HCT116 (cell line): ENCODE data around the gene IL22RA2. TPM values are rescaled to one million over a fixed set of nuclear protein-coding genes. Genes with fewer than 3 reads are reported as not detected.

ENCODE experiments used
- ATAC-seq: fragments of 200-7000 bp; cut with Tn5 transposase; 2 replicates; pipeline ENCODE4 v1.9.1; 2020; ENCODE audit warnings: mild to moderate bottlenecking, moderate library complexity
- BruUV-seq: library from RNA; stranded (reverse); fragments of 400-500 nt; replicated peaks from 2 replicates; lab custom pipeline; 2021; lab: Mats Ljungman, UMichigan
- CTCF ChIA-PET: fragments of 300-600 bp; sonication (Branson Sonifier 250); formaldehyde crosslinking; loops from one replicate; lab custom pipeline; 2021; ENCODE audit warnings: antibody characterized with exemption; lab: Charles Lee
- POLR2A ChIA-PET: fragments of 300-600, 350-600 bp; sonication (Branson Sonifier 250); formaldehyde crosslinking; loops from one replicate; lab custom pipeline; 2021; ENCODE audit warnings: antibody characterized with exemption; lab: Charles Lee
- RAD21 ChIA-PET, 2 experiments: fragments of 300-600 bp; sonication (Branson Sonifier 250); formaldehyde crosslinking; loops; one replicate each; lab custom pipeline; 2023; ENCODE audit warnings: low total read pairs in 2 of 2; ENCODE audit not compliant: uncharacterized antibody in 2 of 2, unreplicated experiment in 2 of 2, low non-redundant PET in 1 of 2; lab: Charles Lee
- DNase-seq: peaks from one replicate; pipeline ENCODE4 v3.0.0-alpha.2; 2010; ENCODE audit warnings: low read depth, low spot score
- H2AFZ ChIP-seq: fragments of 200-600 bp; shearing (Covaris generic), sonication (generic); 2 replicates; pipeline ENCODE4 v1.6.1; 2017; ENCODE audit warnings: low read depth, mixed run types, mixed read lengths, antibody characterized with exemption, low read length; ENCODE audit not compliant: poor library complexity, severe bottlenecking
- H3K27ac ChIP-seq: 2 replicates; pipeline ENCODE4 v1.5.1; 2012; ENCODE audit warnings: low read depth, low read length
- H3K27me3 ChIP-seq: fragments of 200-600 bp; sonication (generic); 2 replicates; pipeline ENCODE4 v1.6.1; 2016; ENCODE audit warnings: mixed run types, low read length, mixed read lengths; ENCODE audit not compliant: insufficient read depth
- H3K36me3 ChIP-seq, 2 experiments: fragments of 200-500 bp in 1 of 2; fragments of 200-600 bp in 1 of 2; sonication (Bioruptor generic) in 1 of 2; sonication (generic) in 1 of 2; 2 replicates each; pipeline versions ENCODE4 v1.5.1 to v1.6.1; 2014 to 2016; ENCODE audit warnings: low read length in 2 of 2, inconsistent platforms in 1 of 2, mixed read lengths in 1 of 2, mixed run types in 1 of 2; ENCODE audit not compliant: insufficient read depth in 2 of 2, control insufficient read depth in 1 of 2
- H3K4me1 ChIP-seq, 2 experiments: fragments of 200-600 bp in 1 of 2; sonication (generic) in 1 of 2; 2 replicates each; pipeline versions ENCODE4 v1.5.1 to v1.6.1; 2012 to 2017; ENCODE audit warnings: low read length in 2 of 2, inconsistent platforms in 1 of 2, mild to moderate bottlenecking in 1 of 2, mixed read lengths in 1 of 2, mixed run types in 1 of 2, moderate library complexity in 1 of 2; ENCODE audit not compliant: insufficient read depth in 2 of 2, control insufficient read depth in 1 of 2
- H3K4me2 ChIP-seq: fragments of 200-600 bp; sonication (generic); 2 replicates; pipeline ENCODE4 v1.6.1; 2017; ENCODE audit warnings: mixed run types, low read length, mixed read lengths
- H3K4me3 ChIP-seq, 2 experiments: fragments of 200-600 bp in 1 of 2; sonication (generic) in 1 of 2; replicated peaks in 1 of 2; 2 replicates each; pipeline ENCODE4 v1.5.1; 2011 to 2016; ENCODE audit warnings: low read length in 2 of 2, control low read depth in 1 of 2, low read depth in 1 of 2, mild to moderate bottlenecking in 1 of 2, mixed read lengths in 1 of 2, mixed run types in 1 of 2
- H3K79me2 ChIP-seq: fragments of 200-600 bp; sonication (generic); 2 replicates; pipeline ENCODE4 v1.6.1; 2017; ENCODE audit warnings: mild to moderate bottlenecking, mixed run types, low read length, moderate library complexity, mixed read lengths; ENCODE audit not compliant: insufficient read depth
- H3K9ac ChIP-seq: fragments of 200-600 bp; sonication (generic); 2 replicates; pipeline ENCODE4 v1.6.1; 2016; ENCODE audit warnings: low read length, mixed read lengths
- H3K9me2 ChIP-seq: fragments of 200-600 bp; sonication (generic), shearing (Covaris generic); 2 replicates; pipeline ENCODE4 v1.6.1; 2017; ENCODE audit warnings: mixed run types, mild to moderate bottlenecking, moderate library complexity; ENCODE audit not compliant: insufficient read depth
- H3K9me3 ChIP-seq, 2 experiments: fragments of 200-500 bp in 1 of 2; fragments of 200-600 bp in 1 of 2; sonication (Bioruptor generic) in 1 of 2; sonication (generic) in 1 of 2; 2 replicates each; pipeline ENCODE4 v1.6.1; 2014 to 2017; ENCODE audit warnings: low read length in 2 of 2, mixed read lengths in 2 of 2, inconsistent platforms in 1 of 2, low read depth in 1 of 2, mild to moderate bottlenecking in 1 of 2, mixed run types in 1 of 2, moderate library complexity in 1 of 2; ENCODE audit not compliant: control insufficient read depth in 1 of 2, insufficient read depth in 1 of 2
- H4K20me1 ChIP-seq: fragments of 200-600 bp; sonication (generic), shearing (Covaris generic); 2 replicates; pipeline ENCODE4 v1.6.1; 2017; ENCODE audit warnings: mixed run types, mild to moderate bottlenecking, moderate library complexity; ENCODE audit not compliant: insufficient read depth
- EZH2 ChIP-seq: fragments of 200-600 bp; sonication (generic); IDR thresholded peaks from 2 replicates; pipeline ENCODE4 v1.6.1; 2017; ENCODE audit warnings: antibody characterized with exemption, mixed run types
- SIN3A ChIP-seq: IDR thresholded peaks from 2 replicates; pipeline ENCODE4 v1.6.1; 2012; ENCODE audit warnings: low read depth
- TCF7L2 ChIP-seq: IDR thresholded peaks from 2 replicates; pipeline ENCODE4 v1.7.0; 2011; ENCODE audit warnings: borderline replicate concordance, inconsistent platforms; ENCODE audit not compliant: insufficient read depth, insufficient read length; ENCODE audit errors: extremely low read depth
- YY1 ChIP-seq: IDR thresholded peaks from 2 replicates; pipeline ENCODE4 v1.6.1; 2011; ENCODE audit warnings: low read length, low read depth, moderate library complexity, mild to moderate bottlenecking; ENCODE audit not compliant: insufficient replicate concordance; ENCODE audit errors: extremely low read depth
- ZNF274 ChIP-seq: fragments of 200-500 bp; sonication (Bioruptor generic); IDR thresholded peaks from 2 replicates; pipeline ENCODE4 v1.6.1; 2014; ENCODE audit warnings: mild to moderate bottlenecking, low read depth, low read length, inconsistent platforms
- intact Hi-C: fragments of 100-400 bp; cut with micrococcal nuclease; formaldehyde crosslinking; loops from 2 replicates; pipeline ENCODE4 v1.10.0; 2022
- total RNA-seq: library from RNA; stranded (reverse); gene quantifications from one replicate; pipeline ENCODE4 v1.2.1, GENCODE V29; 2021; ENCODE audit not compliant: unreplicated experiment
- TF ChIP-seq, protein P1 (sequence below): IDR thresholded peaks from 2 replicates; pipeline ENCODE4 v1.6.1; 2012
- TF ChIP-seq, protein P2 (sequence below), 3 experiments: fragments of 200-600 bp in 1 of 3; sonication (generic) in 1 of 3; IDR thresholded peaks in 2 of 3; conservative IDR thresholded peaks in 1 of 3; 2 replicates each; pipeline ENCODE4 v1.5.1; 2012 to 2017; ENCODE audit warnings: low read depth in 2 of 3, low read length in 2 of 3, antibody characterized with exemption in 1 of 3, borderline replicate concordance in 1 of 3, control low read depth in 1 of 3, mild to moderate bottlenecking in 1 of 3, mixed read lengths in 1 of 3, mixed run types in 1 of 3, moderate library complexity in 1 of 3; ENCODE audit not compliant: insufficient read depth in 1 of 3
- TF ChIP-seq, protein P3 (sequence below): IDR thresholded peaks from 2 replicates; pipeline ENCODE4 v1.6.1; 2012
- TF ChIP-seq, protein P4 (sequence below): IDR thresholded peaks from 2 replicates; pipeline ENCODE4 v1.6.1; 2012; ENCODE audit warnings: low read depth

IL22RA2 gene
- total RNA-seq, 1 experiment from 2014 or later: not detected

DNA sequence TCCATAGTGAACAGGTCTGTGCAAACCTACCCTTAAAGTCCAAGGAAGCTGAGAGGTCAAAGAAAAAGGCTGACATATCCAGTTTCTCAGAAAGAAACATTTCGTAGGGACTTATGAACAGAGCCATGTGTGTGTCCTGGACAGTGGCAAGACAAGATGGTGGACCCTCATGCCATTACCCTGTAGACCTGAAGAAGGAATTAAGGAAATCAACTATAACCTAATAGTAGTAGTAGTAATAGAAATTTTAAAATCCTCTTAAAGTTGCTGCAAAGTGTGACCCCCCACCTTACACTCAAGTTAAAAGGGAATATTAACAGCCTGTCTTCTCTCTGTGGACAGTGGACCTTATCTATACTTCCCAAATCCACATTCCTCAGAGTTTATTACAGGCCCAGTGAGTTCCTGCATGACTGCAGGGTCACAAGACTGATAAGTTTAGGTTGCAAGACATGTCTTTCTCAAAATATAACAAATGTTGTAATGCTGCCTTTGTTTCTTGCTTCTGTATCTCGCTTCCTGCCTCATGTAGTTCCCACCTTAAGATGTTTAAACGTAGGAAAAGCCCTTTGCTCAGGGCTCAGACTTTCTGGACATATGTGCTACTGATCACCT, 10.6 kb downstream of the IL22RA2 start:
- H3K4me3 ChIP-seq: no peak overlapping the region
- DNase-seq (no peak), ATAC-seq (no peak)
- intact Hi-C loops: no loop called here
- no peak overlapping the region for H3K27ac ChIP-seq
- RAD21 ChIA-PET: no interaction called here
- H3K4me2 ChIP-seq: no peak overlapping the region
- H3K9me2 ChIP-seq: no peaks in the 10 kb centered on the region
- POLR2A ChIA-PET: no interaction called here
- TF ChIP-seq TCF7L2 (no peak), YY1 (no peak)
- TF ChIP-seq, protein P1, sequence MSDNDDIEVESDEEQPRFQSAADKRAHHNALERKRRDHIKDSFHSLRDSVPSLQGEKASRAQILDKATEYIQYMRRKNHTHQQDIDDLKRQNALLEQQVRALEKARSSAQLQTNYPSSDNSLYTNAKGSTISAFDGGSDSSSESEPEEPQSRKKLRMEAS: no peak
- TF ChIP-seq, protein P2, sequence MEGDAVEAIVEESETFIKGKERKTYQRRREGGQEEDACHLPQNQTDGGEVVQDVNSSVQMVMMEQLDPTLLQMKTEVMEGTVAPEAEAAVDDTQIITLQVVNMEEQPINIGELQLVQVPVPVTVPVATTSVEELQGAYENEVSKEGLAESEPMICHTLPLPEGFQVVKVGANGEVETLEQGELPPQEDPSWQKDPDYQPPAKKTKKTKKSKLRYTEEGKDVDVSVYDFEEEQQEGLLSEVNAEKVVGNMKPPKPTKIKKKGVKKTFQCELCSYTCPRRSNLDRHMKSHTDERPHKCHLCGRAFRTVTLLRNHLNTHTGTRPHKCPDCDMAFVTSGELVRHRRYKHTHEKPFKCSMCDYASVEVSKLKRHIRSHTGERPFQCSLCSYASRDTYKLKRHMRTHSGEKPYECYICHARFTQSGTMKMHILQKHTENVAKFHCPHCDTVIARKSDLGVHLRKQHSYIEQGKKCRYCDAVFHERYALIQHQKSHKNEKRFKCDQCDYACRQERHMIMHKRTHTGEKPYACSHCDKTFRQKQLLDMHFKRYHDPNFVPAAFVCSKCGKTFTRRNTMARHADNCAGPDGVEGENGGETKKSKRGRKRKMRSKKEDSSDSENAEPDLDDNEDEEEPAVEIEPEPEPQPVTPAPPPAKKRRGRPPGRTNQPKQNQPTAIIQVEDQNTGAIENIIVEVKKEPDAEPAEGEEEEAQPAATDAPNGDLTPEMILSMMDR (IDR thresholded peaks at IDR 0.05 in 2 of 3, conservative IDR thresholded peaks at IDR 0.05 in 1 of 3; ENCODE audit: borderline replicate concordance in 1 of 3, insufficient read depth in 1 of 3, low read depth in 2 of 3, low read length in 2 of 3): no peak
- TF ChIP-seq, protein P3, sequence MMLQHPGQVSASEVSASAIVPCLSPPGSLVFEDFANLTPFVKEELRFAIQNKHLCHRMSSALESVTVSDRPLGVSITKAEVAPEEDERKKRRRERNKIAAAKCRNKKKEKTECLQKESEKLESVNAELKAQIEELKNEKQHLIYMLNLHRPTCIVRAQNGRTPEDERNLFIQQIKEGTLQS: no peak
- H3K36me3 ChIP-seq: no peaks in the 10 kb centered on the region
- no peaks in the 10 kb centered on the region for H3K27me3 ChIP-seq
- BruUV-seq: no TSS peak
- CTCF ChIA-PET: no interaction called here
- no peaks in the 10 kb centered on the region for H3K9me3 ChIP-seq
- H3K79me2 ChIP-seq: no peaks in the 10 kb centered on the region
- no peak overlapping the region for H3K9ac ChIP-seq
- H4K20me1 ChIP-seq: no peaks in the 10 kb centered on the region
- no peak overlapping the region for H2AFZ ChIP-seq
- no peaks in the 10 kb centered on the region for H3K4me1 ChIP-seq

DNA sequence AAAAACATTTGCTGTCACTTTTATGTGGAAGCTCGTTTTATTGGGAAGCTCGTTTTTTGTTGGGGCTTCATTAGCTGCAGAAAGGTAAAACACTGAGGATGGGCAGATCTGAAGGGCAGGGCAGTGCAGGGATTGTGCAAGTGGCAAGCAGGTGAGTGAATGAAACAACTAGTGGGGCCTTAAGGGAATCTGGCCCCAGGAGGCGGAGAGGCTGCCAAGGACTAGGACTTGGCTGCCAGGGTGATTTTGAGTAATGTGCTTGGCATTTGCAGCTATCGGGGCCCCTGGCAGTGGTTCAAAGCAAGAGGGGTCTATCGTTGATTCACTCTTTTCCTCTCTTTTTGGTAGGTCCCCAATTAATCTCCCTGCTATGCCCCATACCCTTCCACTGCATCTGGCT, 11.5 kb downstream of the IL22RA2 start:
- H3K9ac ChIP-seq: no peak overlapping the region
- no peak overlapping the region for H2AFZ ChIP-seq
- H3K9me3 ChIP-seq: no peaks in the 10 kb centered on the region
- H3K79me2 ChIP-seq: no peaks in the 10 kb centered on the region
- no peaks in the 10 kb centered on the region for H3K36me3 ChIP-seq
- no peaks in the 10 kb centered on the region for H4K20me1 ChIP-seq
- no peaks in the 10 kb centered on the region for H3K4me1 ChIP-seq
- intact Hi-C loops: no loop called here
- no peak overlapping the region for H3K27ac ChIP-seq
- no peak overlapping the region for H3K4me3 ChIP-seq
- ATAC-seq (no peak), DNase-seq (no peak)
- POLR2A ChIA-PET: no interaction called here
- no peak overlapping the region for H3K4me2 ChIP-seq
- no TSS peak for BruUV-seq
- no peaks in the 10 kb centered on the region for H3K9me2 ChIP-seq
- CTCF ChIA-PET: no interaction called here
- H3K27me3 ChIP-seq: no peaks in the 10 kb centered on the region
- RAD21 ChIA-PET: no interaction called here
- no peak for TF ChIP-seq ZNF274
- no peak for TF ChIP-seq TCF7L2
- no peak for TF ChIP-seq EZH2
- TF ChIP-seq, protein P4, sequence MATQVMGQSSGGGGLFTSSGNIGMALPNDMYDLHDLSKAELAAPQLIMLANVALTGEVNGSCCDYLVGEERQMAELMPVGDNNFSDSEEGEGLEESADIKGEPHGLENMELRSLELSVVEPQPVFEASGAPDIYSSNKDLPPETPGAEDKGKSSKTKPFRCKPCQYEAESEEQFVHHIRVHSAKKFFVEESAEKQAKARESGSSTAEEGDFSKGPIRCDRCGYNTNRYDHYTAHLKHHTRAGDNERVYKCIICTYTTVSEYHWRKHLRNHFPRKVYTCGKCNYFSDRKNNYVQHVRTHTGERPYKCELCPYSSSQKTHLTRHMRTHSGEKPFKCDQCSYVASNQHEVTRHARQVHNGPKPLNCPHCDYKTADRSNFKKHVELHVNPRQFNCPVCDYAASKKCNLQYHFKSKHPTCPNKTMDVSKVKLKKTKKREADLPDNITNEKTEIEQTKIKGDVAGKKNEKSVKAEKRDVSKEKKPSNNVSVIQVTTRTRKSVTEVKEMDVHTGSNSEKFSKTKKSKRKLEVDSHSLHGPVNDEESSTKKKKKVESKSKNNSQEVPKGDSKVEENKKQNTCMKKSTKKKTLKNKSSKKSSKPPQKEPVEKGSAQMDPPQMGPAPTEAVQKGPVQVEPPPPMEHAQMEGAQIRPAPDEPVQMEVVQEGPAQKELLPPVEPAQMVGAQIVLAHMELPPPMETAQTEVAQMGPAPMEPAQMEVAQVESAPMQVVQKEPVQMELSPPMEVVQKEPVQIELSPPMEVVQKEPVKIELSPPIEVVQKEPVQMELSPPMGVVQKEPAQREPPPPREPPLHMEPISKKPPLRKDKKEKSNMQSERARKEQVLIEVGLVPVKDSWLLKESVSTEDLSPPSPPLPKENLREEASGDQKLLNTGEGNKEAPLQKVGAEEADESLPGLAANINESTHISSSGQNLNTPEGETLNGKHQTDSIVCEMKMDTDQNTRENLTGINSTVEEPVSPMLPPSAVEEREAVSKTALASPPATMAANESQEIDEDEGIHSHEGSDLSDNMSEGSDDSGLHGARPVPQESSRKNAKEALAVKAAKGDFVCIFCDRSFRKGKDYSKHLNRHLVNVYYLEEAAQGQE: no peak
- no peak for TF ChIP-seq SIN3A
